ENCODE results near the gene CEP63.

CEP63 gene

GRCh38 chr3:134610432-134611385, 124.9 kb downstream of the CEP63 start:
- DNase-seq, result no peak

- DNase-seq, result no peak
These were observed 125.7 kb downstream of the CEP63 start for GRCh38 chr3:134611516-134611915.

- no peak for DNase-seq
These were observed 127.2 kb downstream of the CEP63 start for GRCh38 chr3:134613006-134613520.

- DNase-seq, result no peak
These were observed 129.1 kb downstream of the CEP63 start for GRCh38 chr3:134614955-134615354.

GRCh38 chr3:134615743-134616142, 129.9 kb downstream of the CEP63 start:
- DNase-seq, result no peak

- no peak for DNase-seq
These were observed 132.0 kb downstream of the CEP63 start for GRCh38 chr3:134617608-134618477.

- DNase-seq, result no peak
These were observed 132.8 kb downstream of the CEP63 start for GRCh38 chr3:134618478-134619300.

- DNase-seq, result no peak
These were observed 133.4 kb downstream of the CEP63 start for GRCh38 chr3:134619301-134619615.

- no peak for DNase-seq
These were observed 134.1 kb downstream of the CEP63 start for GRCh38 chr3:134619884-134620445.

GRCh38 chr3:134620476-134621115, 134.7 kb downstream of the CEP63 start:
- DNase-seq, result no peak

- no peak for DNase-seq
These were observed 136.0 kb downstream of the CEP63 start for GRCh38 chr3:134621854-134622253.

- DNase-seq, result no peak
These were observed 137.0 kb downstream of the CEP63 start for GRCh38 chr3:134622806-134623365.

- DNase-seq, result no peak
These were observed 137.9 kb downstream of the CEP63 start for GRCh38 chr3:134623615-134624245.
